AG04449 (cell line): ENCODE measurements around the gene SSU72.

ENCODE experiments used
- CTCF ChIA-PET: fragments of 350-600 bp; formaldehyde crosslinking; extraction: SDS; loops from one replicate; lab custom pipeline; 2021; ENCODE audit warnings: antibody characterized with exemption; lab: Yijun Ruan, JAX
- POLR2A ChIA-PET: fragments of 400-600, 350-600 bp; formaldehyde crosslinking; extraction: SDS; loops from one replicate; lab custom pipeline; 2020; ENCODE audit warnings: antibody characterized with exemption, inconsistent platforms; lab: Yijun Ruan, JAX
- DNase-seq: peaks from one replicate; pipeline ENCODE4 v3.0.0-alpha.2; 2010; ENCODE audit warnings: low read depth, low spot score
- H3K4me3 ChIP-seq: 2 replicates; pipeline ENCODE4 v1.5.1; 2011; ENCODE audit warnings: low read depth, mild to moderate bottlenecking, control low read depth, low read length
- CTCF ChIP-seq: IDR thresholded peaks from one replicate; pipeline ENCODE4 v1.5.1; 2011; ENCODE audit warnings: mild to moderate bottlenecking, moderate library complexity, low read length, control low read depth, inconsistent platforms; ENCODE audit not compliant: insufficient read depth; ENCODE audit errors: missing control alignments

SSU72 gene

GRCh38 chr1:1574721-1575537 is at the start of gene SSU72:
Gene SSU72 (minus strand): TSS chr1:1574863. CDS start chr1:1574557, 306 bp downstream.
- POLR2A ChIA-PET, result no interaction called here
- peak within 1 kb of the TSS; percentile 98 for H3K4me3 ChIP-seq
- CTCF ChIA-PET, result no interaction called here
- no peak for TF ChIP-seq CTCF
- peak; percentile 54 for DNase-seq

DNA sequence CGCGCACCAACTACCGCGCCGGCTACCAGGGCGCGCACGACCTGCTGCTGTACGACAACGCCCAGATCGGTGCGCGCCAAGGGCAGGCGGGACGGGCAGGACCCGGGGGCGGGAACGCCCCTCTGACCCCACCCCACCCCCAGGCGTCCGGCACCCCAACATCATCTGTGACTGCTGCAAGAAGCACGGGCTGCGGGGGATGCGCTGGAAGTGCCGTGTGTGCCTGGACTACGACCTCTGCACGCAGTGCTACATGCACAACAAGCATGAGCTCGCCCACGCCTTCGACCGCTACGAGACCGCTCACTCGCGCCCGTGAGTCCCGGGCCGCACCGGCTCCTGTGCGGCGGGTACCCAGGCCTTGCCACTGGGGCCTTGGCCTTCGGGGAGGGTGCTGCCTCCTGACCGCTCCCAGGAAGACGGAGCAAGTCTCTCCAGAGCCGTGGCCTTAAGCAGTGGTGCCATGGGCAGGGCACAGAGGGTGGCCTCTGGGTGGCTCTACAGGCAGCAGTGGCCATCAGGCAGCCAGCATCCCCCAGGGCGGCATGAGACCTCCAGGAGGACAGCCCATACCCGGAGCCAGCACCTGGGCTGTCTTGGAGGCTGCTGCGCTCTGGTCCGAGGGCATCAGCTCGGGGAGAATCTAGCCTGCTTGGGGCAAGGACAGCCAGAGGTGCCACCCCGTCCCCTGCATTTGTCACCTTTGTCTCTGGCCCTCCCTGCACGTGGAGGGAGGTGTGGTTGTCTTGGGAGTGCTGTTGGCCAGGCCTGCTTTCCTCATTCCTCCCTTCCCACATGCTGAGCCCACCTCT is 49.2 kb upstream of the SSU72 start:
- DNase-seq, result no peak
- H3K4me3 ChIP-seq, result no peak overlapping the region
- TF ChIP-seq CTCF, result no peak
- CTCF ChIA-PET, result no interaction called here
- POLR2A ChIA-PET, result no interaction called here

DNA sequence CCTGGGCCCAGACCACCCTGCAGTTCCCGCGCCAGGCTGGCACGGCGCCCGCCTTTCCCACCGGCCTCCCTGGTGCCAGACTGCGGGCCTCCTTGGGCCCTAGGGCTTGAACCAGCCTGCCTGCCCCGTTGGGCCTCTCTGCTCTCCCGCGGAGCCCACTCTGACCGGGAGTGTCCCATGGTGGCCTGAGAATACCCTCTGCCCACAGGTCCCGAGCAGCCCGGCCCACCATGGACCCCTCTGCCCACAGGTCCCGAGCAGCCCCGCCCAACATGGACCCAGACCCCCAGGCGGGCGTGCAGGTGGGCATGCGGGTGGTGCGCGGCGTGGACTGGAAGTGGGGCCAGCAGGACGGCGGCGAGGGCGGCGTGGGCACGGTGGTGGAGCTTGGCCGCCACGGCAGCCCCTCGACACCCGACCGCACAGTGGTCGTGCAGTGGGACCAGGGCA is 48.5 kb upstream of the SSU72 start:
- no peak for TF ChIP-seq CTCF
- DNase-seq, result no peak
- ChIA-PET CTCF (interaction anchor here (0.6 kb wide), 1 partner anchor 358 kb away, joined by 3 read pairs; no protein-coding TSS in a partner anchor), POLR2A (no interaction called here)
- no peak overlapping the region for H3K4me3 ChIP-seq

- ChIA-PET POLR2A (no interaction called here), CTCF (interaction anchor here (0.6 kb wide), 1 partner anchor 358 kb away, joined by 3 read pairs; no protein-coding TSS in a partner anchor)
- no peak for DNase-seq
- H3K4me3 ChIP-seq, result no peak overlapping the region
- TF ChIP-seq CTCF, result no peak
Measured at GRCh38 chr1:1622788-1623094, 48.1 kb upstream of the SSU72 start.

DNA sequence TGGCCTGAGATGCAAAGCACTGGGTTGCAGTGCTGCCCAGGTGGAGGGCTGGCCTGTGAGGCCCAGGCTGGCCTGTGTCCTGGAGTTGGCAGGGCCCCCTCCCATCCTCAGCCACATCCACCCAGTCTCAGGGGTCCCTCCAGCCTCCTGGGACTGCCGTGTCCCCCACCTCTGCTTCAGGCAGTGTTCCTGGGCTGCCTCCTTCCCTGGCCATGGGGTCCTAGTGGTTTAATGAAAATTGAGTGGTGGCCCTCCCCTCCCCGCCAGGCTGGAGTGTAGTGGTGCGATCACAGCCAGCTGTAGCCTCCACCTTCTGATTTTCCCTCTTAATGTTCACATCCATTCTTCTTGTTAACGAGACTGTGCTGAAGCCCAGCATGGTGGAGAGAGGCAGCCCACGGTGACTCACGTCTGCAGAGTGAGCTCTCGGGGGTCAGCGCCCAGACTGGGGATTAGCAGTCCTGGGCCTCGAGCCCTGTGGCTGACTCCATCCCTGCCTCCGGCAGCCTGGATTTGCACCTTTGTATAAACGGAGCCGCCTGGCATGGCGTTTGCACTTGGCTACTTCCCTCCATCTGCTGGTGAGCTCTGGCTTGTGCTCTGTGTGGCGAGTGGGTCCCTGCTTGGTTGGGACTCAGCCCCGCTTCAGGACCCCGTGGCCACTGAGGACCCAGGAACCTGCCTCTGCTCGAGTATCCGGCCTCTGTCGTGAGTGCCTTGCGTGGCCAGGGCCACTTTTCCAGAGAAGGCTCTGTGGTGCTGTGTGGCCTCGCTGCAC is 47.5 kb upstream of the SSU72 start:
- POLR2A ChIA-PET, result no interaction called here
- no peak for DNase-seq
- no peak overlapping the region for H3K4me3 ChIP-seq
- TF ChIP-seq CTCF, result no peak
- CTCF ChIA-PET, result interaction anchor here (0.6 kb wide), 1 partner anchor 357 kb away, joined by 3 read pairs; no protein-coding TSS in a partner anchor
